SU-DHL-6 (cell line): ENCODE measurements around the gene TKT.

Experiments
- H2AFZ ChIP-seq: fragments of 200-600 bp; sonication (generic); 2 replicates; pipeline ENCODE4 v1.6.1; 2014; ENCODE audit warnings: low read depth, mild to moderate bottlenecking, moderate library complexity, mixed read lengths, antibody characterized with exemption, low read length; ENCODE audit not compliant: severe bottlenecking
- H3F3A ChIP-seq: fragments of 200-600 bp; shearing (Covaris generic); 2 replicates; pipeline ENCODE4 v1.6.0; 2016; ENCODE audit warnings: antibody characterized with exemption, mild to moderate bottlenecking; ENCODE audit not compliant: insufficient read depth
- H3K27ac ChIP-seq: fragments of 200-600 bp; sonication (generic); 2 replicates; pipeline ENCODE4 v1.5.1; 2016; ENCODE audit warnings: low read depth, mild to moderate bottlenecking, low read length, moderate library complexity, mixed read lengths
- H3K27me3 ChIP-seq: fragments of 200-600 bp; sonication (generic), shearing (Covaris generic); 2 replicates; pipeline ENCODE4 v1.6.0; 2014; ENCODE audit warnings: mild to moderate bottlenecking, low read length
- H3K36me3 ChIP-seq: fragments of 200-600 bp; sonication (generic); 2 replicates; pipeline ENCODE4 v1.6.1; 2014; ENCODE audit warnings: mild to moderate bottlenecking, low read length, mixed read lengths
- H3K4me2 ChIP-seq: fragments of 300-600, 200-600 bp; shearing (Covaris generic), sonication (generic); 2 replicates; pipeline ENCODE4 v1.6.0; 2014; ENCODE audit warnings: low read length, low read depth, mild to moderate bottlenecking; ENCODE audit not compliant: poor library complexity, severe bottlenecking
- H3K4me3 ChIP-seq: fragments of 200-600 bp; sonication (generic); 2 replicates; pipeline ENCODE4 v1.5.1; 2014; ENCODE audit warnings: antibody characterized with exemption, low read length, mild to moderate bottlenecking, mixed read lengths; ENCODE audit not compliant: insufficient read depth, poor library complexity, severe bottlenecking
- H3K79me2 ChIP-seq: fragments of 200-600 bp; sonication (generic); 2 replicates; pipeline ENCODE4 v1.6.1; 2014; ENCODE audit warnings: mild to moderate bottlenecking, low read length, moderate library complexity; ENCODE audit not compliant: insufficient read depth
- H3K9ac ChIP-seq: fragments of 200-600 bp; sonication (generic); 2 replicates; pipeline ENCODE4 v1.7.0; 2014; ENCODE audit warnings: mild to moderate bottlenecking, low read length
- H3K9me2 ChIP-seq: fragments of 200-600 bp; sonication (generic); replicated peaks from 2 replicates; pipeline ENCODE4 v1.6.1; 2014; ENCODE audit warnings: low read length; ENCODE audit not compliant: insufficient read depth
- H3K9me3 ChIP-seq: fragments of 200-600 bp; sonication (generic); 2 replicates; pipeline ENCODE4 v1.6.1; 2014; ENCODE audit warnings: low read length, mixed read lengths; ENCODE audit not compliant: insufficient read depth
- H4K20me1 ChIP-seq: fragments of 200-600 bp; sonication (generic); 2 replicates; pipeline ENCODE4 v1.6.1; 2014; ENCODE audit warnings: low read depth, mild to moderate bottlenecking, antibody characterized with exemption, low read length, moderate library complexity, mixed read lengths
- CTCF ChIP-seq: fragments of 200-600 bp; sonication (generic); IDR thresholded peaks from one replicate; pipeline ENCODE4 v1.5.1; 2017; ENCODE audit warnings: antibody characterized with exemption, mild to moderate bottlenecking, low read length, moderate library complexity; ENCODE audit not compliant: insufficient read depth, poor library complexity, severe bottlenecking
- EZH2phosphoT487 ChIP-seq: fragments of 200-600 bp; sonication (generic), shearing (Covaris generic); conservative IDR thresholded peaks from 2 replicates; pipeline ENCODE4 v1.6.1; 2018; ENCODE audit warnings: mild to moderate bottlenecking, antibody characterized with exemption, low read length, moderate library complexity, mixed read lengths

The TKT gene

DNA sequence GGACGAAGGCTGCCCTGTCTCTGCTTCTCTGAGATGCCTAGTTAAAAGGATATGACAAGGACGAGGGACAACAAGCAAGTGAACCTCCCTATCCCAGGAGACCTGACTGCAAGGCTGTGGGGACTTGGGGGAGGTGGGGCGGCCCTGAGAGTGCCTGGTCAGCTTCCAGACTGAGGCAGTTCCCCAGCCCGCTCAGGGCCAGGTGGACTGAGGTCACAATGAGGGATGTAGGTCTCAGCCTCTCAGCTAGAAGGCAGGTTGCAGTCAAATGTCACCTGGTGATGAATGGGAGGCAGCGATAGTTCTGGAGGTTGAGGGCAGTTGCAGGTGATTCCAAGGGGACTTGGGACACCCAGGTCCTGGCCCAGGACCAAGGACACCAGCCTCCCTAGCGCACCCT, 30.6 kb downstream of the TKT start:
- no peaks in the 10 kb centered on the region for H3K36me3 ChIP-seq
- no peak overlapping the region for H3K27ac ChIP-seq
- no peak overlapping the region for H2AFZ ChIP-seq
- no peaks in the 10 kb centered on the region for H3K9me3 ChIP-seq
- TF ChIP-seq EZH2phosphoT487, result no peak
- no peak for TF ChIP-seq CTCF
- no peak overlapping the region for H3K9ac ChIP-seq
- H4K20me1 ChIP-seq, result peaks cover 3% of the 10 kb centered on the region; the same call in 1 of the 2 replicates
- no peak overlapping the region for H3K4me3 ChIP-seq
- peaks cover 50% of the 10 kb centered on the region for H3F3A ChIP-seq
- no peaks in the 10 kb centered on the region for H3K27me3 ChIP-seq
- no peak overlapping the region for H3K4me2 ChIP-seq
- no peaks in the 10 kb centered on the region for H3K9me2 ChIP-seq
- peaks cover 4% of the 10 kb centered on the region for H3K79me2 ChIP-seq

- Histone ChIP-seq H3F3A (peaks cover 48% of the 10 kb centered on the region), H3K27me3 (no peaks in the 10 kb centered on the region), H3K9ac (no peak overlapping the region), H2AFZ (no peak overlapping the region), H3K9me2 (no peaks in the 10 kb centered on the region), H3K4me3 (no peak overlapping the region), H3K27ac (no peak overlapping the region), H3K9me3 (no peaks in the 10 kb centered on the region), H3K4me2 (no peak overlapping the region), H3K36me3 (no peaks in the 10 kb centered on the region), H3K79me2 (peaks cover 8% of the 10 kb centered on the region), H4K20me1 (peaks cover 3% of the 10 kb centered on the region; the same call in 1 of the 2 replicates)
- TF ChIP-seq CTCF, result no peak
These were observed 31.3 kb downstream of the TKT start for GRCh38 chr3:53224536-53224935.

DNA sequence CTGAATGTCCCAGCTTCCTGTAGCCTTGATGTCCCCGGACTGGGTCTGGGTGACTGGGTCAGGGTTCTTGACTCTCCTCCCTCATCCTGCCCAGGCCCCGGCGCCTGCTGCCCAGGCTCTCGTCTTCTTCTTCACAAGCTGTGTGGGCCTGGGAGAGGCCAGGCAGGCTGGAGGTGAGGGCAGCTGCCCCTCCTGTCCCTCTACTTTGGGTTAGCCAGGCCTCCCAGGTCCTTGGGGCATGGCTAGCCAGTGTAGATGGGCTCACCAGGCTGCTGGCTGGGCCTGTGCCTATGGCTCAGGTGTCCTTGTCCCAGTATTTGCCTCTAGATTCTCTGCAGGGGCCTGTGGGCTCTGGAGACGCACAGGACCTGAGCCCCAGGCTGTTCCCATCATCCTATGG, 31.8 kb downstream of the TKT start:
- Histone ChIP-seq H2AFZ (no peak overlapping the region), H3K9me3 (no peaks in the 10 kb centered on the region), H3K9me2 (no peaks in the 10 kb centered on the region), H3K27ac (no peak overlapping the region), H3K4me2 (no peak overlapping the region), H3K79me2 (peaks cover 8% of the 10 kb centered on the region), H3K4me3 (no peak overlapping the region), H3K36me3 (no peaks in the 10 kb centered on the region), H4K20me1 (peaks cover 3% of the 10 kb centered on the region; the same call in 1 of the 2 replicates), H3K27me3 (no peaks in the 10 kb centered on the region), H3F3A (peaks cover 43% of the 10 kb centered on the region), H3K9ac (no peak overlapping the region)
- TF ChIP-seq CTCF (no peak), EZH2phosphoT487 (no peak)

DNA sequence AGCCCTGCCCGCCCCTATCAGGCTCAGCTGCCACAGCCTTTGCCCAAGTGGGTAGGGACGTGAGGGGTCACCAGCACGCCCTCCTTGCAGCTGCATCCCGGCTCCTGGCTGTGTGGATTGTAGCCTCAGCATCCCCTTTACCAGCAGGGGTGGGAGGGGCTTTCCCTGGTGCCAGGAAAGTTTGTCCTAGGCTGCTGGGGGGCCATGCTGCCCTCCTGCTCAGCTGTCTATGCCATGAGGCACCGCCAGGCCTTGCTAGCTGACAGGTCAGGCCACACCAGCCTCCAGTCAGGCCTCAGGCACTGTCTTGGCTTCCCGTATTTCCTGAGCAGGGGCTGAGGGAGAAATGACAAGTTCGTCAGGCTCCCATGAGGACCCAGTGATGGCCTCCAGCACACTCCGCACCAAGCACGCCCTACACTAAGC, 32.3 kb downstream of the TKT start:
- Histone ChIP-seq H3F3A (peaks cover 38% of the 10 kb centered on the region), H3K4me2 (no peak overlapping the region), H3K9ac (no peak overlapping the region), H2AFZ (no peak overlapping the region), H3K79me2 (peaks cover 8% of the 10 kb centered on the region), H3K9me3 (no peaks in the 10 kb centered on the region), H4K20me1 (peaks cover 3% of the 10 kb centered on the region; the same call in 1 of the 2 replicates), H3K36me3 (no peaks in the 10 kb centered on the region), H3K4me3 (no peak overlapping the region), H3K9me2 (no peaks in the 10 kb centered on the region), H3K27ac (no peak overlapping the region), H3K27me3 (no peaks in the 10 kb centered on the region)
- TF ChIP-seq CTCF, result no peak
- TF ChIP-seq EZH2phosphoT487, result no peak
